ENCODE data around the gene ABCC4. TPM values are rescaled to one million over a fixed set of nuclear protein-coding genes. Genes with fewer than 3 reads are reported as not detected.

Gene ABCC4
- total and polyA plus RNA-seq, 9 of the 15 experiments (the other 6 are each of a cell fraction or from before 2014, with no cell fraction given), result 9.4 to 46.1 (median 25.4) TPM

GRCh38 chr13:95174517-95174916, 126.7 kb downstream of the ABCC4 start:
- H3K9ac ChIP-seq (ENCODE audit: insufficient read depth in 1 of 2, low read depth in 2 of 2, low read length in 2 of 2), result no peak overlapping the region
- H3K4me1 ChIP-seq (replicated peaks in 1 of 2; ENCODE audit: control insufficient read depth in 2 of 2, insufficient read depth in 2 of 2, low read length in 2 of 2), result no peaks in the 10 kb centered on the region
- no peaks in the 10 kb centered on the region for H3K27me3 ChIP-seq (ENCODE audit: control insufficient read depth in 2 of 2, insufficient read depth in 2 of 2, low read length in 2 of 2)
- H3K9me3 ChIP-seq (replicated peaks; ENCODE audit: control insufficient read depth, insufficient read depth, low read depth, low read length), result no peaks in the 10 kb centered on the region
- intact Hi-C loops (cut with micrococcal nuclease) (no loop called here), in situ Hi-C loops (cut with MboI) (no loop called here)
- 88% methylated on average over 10 of the region's 14 CpGs for WGBS (ENCODE audit: insufficient coverage, low coverage, missing lambda C conversion rate)
- no peaks in the 10 kb centered on the region for H3K9me1 ChIP-seq (ENCODE audit: control insufficient read depth, insufficient read depth, low read length)
- no peaks in the 10 kb centered on the region for H3K79me2 ChIP-seq (ENCODE audit: control insufficient read depth, insufficient read depth, low read length)
- peaks cover 64% of the 10 kb centered on the region; the same call in 2 of the 3 replicates for H3K36me3 ChIP-seq (ENCODE audit: control insufficient read depth, insufficient read depth, low read length)
- no peak for DNase-seq (ENCODE audit: extremely low read depth in 1 of 4, low spot score in 3 of 4)
- no peak for TF ChIP-seq ZNF24 (IDR thresholded peaks at IDR 0.05)
- TF ChIP-seq ZNF407 (IDR thresholded peaks at IDR 0.05; ENCODE audit: low read depth), result no peak
- H3K27ac ChIP-seq (ENCODE audit: extremely low read depth, low read depth, low read length), result no peak overlapping the region
- no peak overlapping the region for H2AFZ ChIP-seq (ENCODE audit: low read depth, low read length)
- H4K20me1 ChIP-seq (replicated peaks; ENCODE audit: control insufficient read depth, insufficient read depth, low read length), result no peaks in the 10 kb centered on the region
- CTCF ChIA-PET (ENCODE audit: low intra/inter-chr PET ratio), result no interaction called here
- no peak overlapping the region for H3K4me3 ChIP-seq
- no peak overlapping the region for H3K4me2 ChIP-seq (ENCODE audit: insufficient read depth, low read length)
- BruUV-seq (replicated peaks), result no TSS peak
- ATAC-seq, result no peak
- POLR2A ChIA-PET, result interaction anchor here (0.5 kb wide), 1 partner anchor 15 kb away, joined by 3 read pairs; no protein-coding TSS in a partner anchor
- no peak for FAIRE-seq

Measured in K562 (cell line).